ENCODE measurements around the gene CLTC. TPM values are rescaled to one million over a fixed set of nuclear protein-coding genes. Genes with fewer than 3 reads are reported as not detected.
A peak's percentile ranks its signal among the peaks of the same experiment; 100 is the strongest.

The CLTC gene
- total and polyA plus RNA-seq, 2 of the 4 experiments (the other 2 are of a cell fraction), result 181 to 641 TPM

DNA sequence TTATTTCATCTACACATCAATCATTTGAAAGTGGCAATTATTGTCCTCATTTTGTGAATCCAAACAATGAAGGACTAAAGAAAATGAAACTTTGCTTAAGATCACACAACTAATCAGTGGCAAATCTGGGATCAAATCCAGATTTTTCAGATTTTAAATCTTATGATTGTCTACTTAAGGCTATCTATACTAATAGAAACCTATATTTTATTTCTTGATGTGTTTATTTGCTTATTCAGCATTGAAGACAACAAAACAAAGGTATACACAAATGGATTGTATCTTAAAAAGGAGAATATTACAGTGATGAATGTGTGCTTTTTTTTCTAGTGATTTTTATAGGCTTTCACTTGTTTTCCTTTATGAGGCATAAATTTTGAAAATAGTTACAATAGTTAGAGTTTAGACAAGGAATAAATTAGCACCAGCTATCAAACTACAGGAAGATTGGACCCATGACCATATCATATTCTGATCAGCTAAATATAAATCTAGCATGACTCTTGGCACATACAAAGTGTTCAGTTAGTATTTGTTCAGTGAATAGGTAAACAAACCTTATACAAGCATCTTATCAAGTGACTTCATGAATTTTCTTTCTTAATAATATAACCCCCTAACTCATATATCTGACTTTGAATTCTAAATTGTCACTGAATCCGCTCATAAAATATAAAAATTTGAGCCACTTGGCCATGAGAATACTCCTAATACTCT is 108.3 kb downstream of the CLTC start:
- Histone ChIP-seq H3K4me3 (ENCODE audit: insufficient read depth, low read depth, low read length) (no peak overlapping the region), H3K27ac (ENCODE audit: insufficient read depth, low read length) (no peak overlapping the region), H3K9ac (ENCODE audit: low read depth, low read length) (no peak overlapping the region), H3K4me1 (ENCODE audit: control insufficient read depth, insufficient read depth, low read length) (no peaks in the 10 kb centered on the region; the same call in 1 of the 2 replicates), H2BK120ac (ENCODE audit: low read depth, low read length) (no peak overlapping the region), H4K20me1 (ENCODE audit: insufficient read depth, low read length) (peaks cover 2% of the 10 kb centered on the region; the same call in 1 of the 2 replicates), H3K27me3 (ENCODE audit: control insufficient read depth, insufficient read depth, low read length) (no peaks in the 10 kb centered on the region), H3K9me3 (ENCODE audit: control insufficient read depth, insufficient read depth, low read length) (no peaks in the 10 kb centered on the region), H2AK5ac (ENCODE audit: low read depth, low read length) (no peak overlapping the region), H2BK5ac (ENCODE audit: low read depth, low read length, poor library complexity, severe bottlenecking) (no peak overlapping the region), H4K91ac (ENCODE audit: insufficient read depth, low read depth, low read length) (no peak overlapping the region), H3K9me1 (ENCODE audit: insufficient read depth, low read length) (peaks cover 2% of the 10 kb centered on the region; the same call in 1 of the 2 replicates), H2BK20ac (ENCODE audit: low read depth, low read length) (no peak overlapping the region), H3K14ac (replicated peaks; ENCODE audit: low read depth, low read length) (no peak overlapping the region), H3K4me2 (ENCODE audit: low read depth, low read length) (no peak overlapping the region), H4K8ac (ENCODE audit: low read depth in 2 of 2, low read length in 2 of 2) (no peak overlapping the region), H2AK9ac (replicated peaks; ENCODE audit: low read depth, low read length, poor library complexity) (no peak overlapping the region), H3K23ac (ENCODE audit: low read depth, low read length) (no peak overlapping the region), H2AFZ (replicated peaks; ENCODE audit: low read length, poor library complexity) (no peak overlapping the region), H2BK15ac (ENCODE audit: low read depth, low read length) (no peak overlapping the region), H3K79me1 (ENCODE audit: low read depth in 1 of 2, low read length in 2 of 2) (peaks cover 23 to 59% of the 10 kb centered on the region in 2 experiments), H3K56ac (ENCODE audit: extremely low read depth, insufficient read depth, low read length) (no peak overlapping the region), H3K18ac (ENCODE audit: low read depth, low read length) (no peak overlapping the region), H3K36me3 (ENCODE audit: control insufficient read depth, insufficient read depth, low read length) (no peaks in the 10 kb centered on the region), H4K5ac (ENCODE audit: low read depth, low read length) (no peak overlapping the region), H3K4ac (ENCODE audit: low read depth, low read length) (no peak overlapping the region)
- in situ Hi-C loops (cut with MboI; ENCODE audit: low sequenced_read_pairs), result no loop called here
- intact Hi-C loops (cut with micrococcal nuclease), result no loop called here
- dilution Hi-C loops (cut with HindIII; ENCODE audit: low sequenced_read_pairs, unreplicated experiment), result no loop called here
- POLR2A ChIA-PET (ENCODE audit: unreplicated experiment), result no interaction called here
- ATAC-seq (ENCODE audit: low read depth), result no peak
- CTCF ChIA-PET, result interaction anchor here (0.6 kb wide), 1 partner anchor 104 kb away, joined by 3 read pairs; no protein-coding TSS in a partner anchor
- no CpG with 5 or more reads among the region's 1 CpG for WGBS, 2 experiments (ENCODE audit: extremely low coverage in 2 of 2, insufficient read length in 1 of 2)
- TF ChIP-seq CEBPB (IDR thresholded peaks at IDR 0.05; ENCODE audit: low read depth, low read length) (no peak), MAFK (IDR thresholded peaks at IDR 0.05; ENCODE audit: low read depth, low read length) (peak; percentile 48; the same call in 1 of the 2 replicates)
- no TSS peak for BruUV-seq (replicated peaks)
- DNase-seq, result no peak
